ENCODE measurements around the gene SACM1L.
A peak's percentile ranks its signal among the peaks of the same experiment; 100 is the strongest.
"Not testable (repeated sequence)": the region's sequence is repeated elsewhere in the genome, so short reads cannot be mapped to it uniquely, and the experiment has no call there.

The SACM1L gene

GRCh38 chr3:45741742-45742460 is 52.7 kb downstream of the SACM1L start:
- no peak for DNase-seq (ENCODE audit: low read depth)

GRCh38 chr3:45742461-45743089 is 53.4 kb downstream of the SACM1L start:
- DNase-seq (ENCODE audit: low read depth) = no peak

GRCh38 chr3:45746165-45746776 is 57.1 kb downstream of the SACM1L start:
- no peak for DNase-seq (ENCODE audit: low read depth)

- no peak for DNase-seq (ENCODE audit: low read depth)
Measured at GRCh38 chr3:45746777-45747622, 57.8 kb downstream of the SACM1L start.

- no peak for DNase-seq (ENCODE audit: low read depth)
Measured at GRCh38 chr3:45748068-45748467, 58.9 kb downstream of the SACM1L start.

- not testable (repeated sequence) for DNase-seq (ENCODE audit: low read depth)
Measured at GRCh38 chr3:45749036-45749600, 59.9 kb downstream of the SACM1L start.

- no peak for DNase-seq (ENCODE audit: low read depth)
Measured at GRCh38 chr3:45749880-45750279, 60.7 kb downstream of the SACM1L start.

- no peak for DNase-seq (ENCODE audit: low read depth)
Measured at GRCh38 chr3:45751537-45752242, 62.5 kb downstream of the SACM1L start.

GRCh38 chr3:45753095-45753494 is 63.9 kb downstream of the SACM1L start:
- DNase-seq (ENCODE audit: low read depth) = no peak

GRCh38 chr3:45754461-45754860 is 65.3 kb downstream of the SACM1L start:
- no peak for DNase-seq (ENCODE audit: low read depth)

GRCh38 chr3:45756055-45756454 is 66.9 kb downstream of the SACM1L start:
- DNase-seq (ENCODE audit: low read depth) = no peak

- DNase-seq (ENCODE audit: low read depth) = not testable (repeated sequence)
Measured at GRCh38 chr3:45757141-45757540, 67.9 kb downstream of the SACM1L start.

- DNase-seq (ENCODE audit: low read depth) = no peak
Measured at GRCh38 chr3:45758871-45759270, 69.7 kb downstream of the SACM1L start.

- no peak for DNase-seq (ENCODE audit: low read depth)
Measured at GRCh38 chr3:45759851-45760250, 70.7 kb downstream of the SACM1L start.

- DNase-seq (ENCODE audit: low read depth) = peak; percentile 15
Measured at GRCh38 chr3:45760878-45761711, 71.9 kb downstream of the SACM1L start.

- DNase-seq (ENCODE audit: low read depth) = no peak
Measured at GRCh38 chr3:45761831-45762230, 72.6 kb downstream of the SACM1L start.

GRCh38 chr3:45762647-45763302 is 73.6 kb downstream of the SACM1L start:
- DNase-seq (ENCODE audit: low read depth) = no peak

- DNase-seq (ENCODE audit: low read depth) = no peak
Measured at GRCh38 chr3:45763303-45763675, 74.1 kb downstream of the SACM1L start.

GRCh38 chr3:45765266-45765851 is 76.2 kb downstream of the SACM1L start:
- DNase-seq (ENCODE audit: low read depth) = no peak

GRCh38 chr3:45765958-45766357 is 76.8 kb downstream of the SACM1L start:
- no peak for DNase-seq (ENCODE audit: low read depth)
